SU-DHL-6 (cell line): ENCODE results near the gene SRRM4.

ENCODE experiments used
- H2AFZ ChIP-seq: fragments of 200-600 bp; sonication (generic); 2 replicates; pipeline ENCODE4 v1.6.1; 2014; ENCODE audit warnings: low read depth, mild to moderate bottlenecking, moderate library complexity, mixed read lengths, antibody characterized with exemption, low read length; ENCODE audit not compliant: severe bottlenecking
- H3F3A ChIP-seq: fragments of 200-600 bp; shearing (Covaris generic); 2 replicates; pipeline ENCODE4 v1.6.0; 2016; ENCODE audit warnings: antibody characterized with exemption, mild to moderate bottlenecking; ENCODE audit not compliant: insufficient read depth
- H3K27ac ChIP-seq: fragments of 200-600 bp; sonication (generic); 2 replicates; pipeline ENCODE4 v1.5.1; 2016; ENCODE audit warnings: low read depth, mild to moderate bottlenecking, low read length, moderate library complexity, mixed read lengths
- H3K27me3 ChIP-seq: fragments of 200-600 bp; sonication (generic), shearing (Covaris generic); 2 replicates; pipeline ENCODE4 v1.6.0; 2014; ENCODE audit warnings: mild to moderate bottlenecking, low read length
- H3K36me3 ChIP-seq: fragments of 200-600 bp; sonication (generic); 2 replicates; pipeline ENCODE4 v1.6.1; 2014; ENCODE audit warnings: mild to moderate bottlenecking, low read length, mixed read lengths
- H3K4me2 ChIP-seq: fragments of 300-600, 200-600 bp; shearing (Covaris generic), sonication (generic); 2 replicates; pipeline ENCODE4 v1.6.0; 2014; ENCODE audit warnings: low read length, low read depth, mild to moderate bottlenecking; ENCODE audit not compliant: poor library complexity, severe bottlenecking
- H3K4me3 ChIP-seq: fragments of 200-600 bp; sonication (generic); 2 replicates; pipeline ENCODE4 v1.5.1; 2014; ENCODE audit warnings: antibody characterized with exemption, low read length, mild to moderate bottlenecking, mixed read lengths; ENCODE audit not compliant: insufficient read depth, poor library complexity, severe bottlenecking
- H3K79me2 ChIP-seq: fragments of 200-600 bp; sonication (generic); 2 replicates; pipeline ENCODE4 v1.6.1; 2014; ENCODE audit warnings: mild to moderate bottlenecking, low read length, moderate library complexity; ENCODE audit not compliant: insufficient read depth
- H3K9ac ChIP-seq: fragments of 200-600 bp; sonication (generic); 2 replicates; pipeline ENCODE4 v1.7.0; 2014; ENCODE audit warnings: mild to moderate bottlenecking, low read length
- H3K9me2 ChIP-seq: fragments of 200-600 bp; sonication (generic); replicated peaks from 2 replicates; pipeline ENCODE4 v1.6.1; 2014; ENCODE audit warnings: low read length; ENCODE audit not compliant: insufficient read depth
- H3K9me3 ChIP-seq: fragments of 200-600 bp; sonication (generic); 2 replicates; pipeline ENCODE4 v1.6.1; 2014; ENCODE audit warnings: low read length, mixed read lengths; ENCODE audit not compliant: insufficient read depth
- H4K20me1 ChIP-seq: fragments of 200-600 bp; sonication (generic); 2 replicates; pipeline ENCODE4 v1.6.1; 2014; ENCODE audit warnings: low read depth, mild to moderate bottlenecking, antibody characterized with exemption, low read length, moderate library complexity, mixed read lengths
- CTCF ChIP-seq: fragments of 200-600 bp; sonication (generic); IDR thresholded peaks from one replicate; pipeline ENCODE4 v1.5.1; 2017; ENCODE audit warnings: antibody characterized with exemption, mild to moderate bottlenecking, low read length, moderate library complexity; ENCODE audit not compliant: insufficient read depth, poor library complexity, severe bottlenecking
- EZH2phosphoT487 ChIP-seq: fragments of 200-600 bp; sonication (generic), shearing (Covaris generic); conservative IDR thresholded peaks from 2 replicates; pipeline ENCODE4 v1.6.1; 2018; ENCODE audit warnings: mild to moderate bottlenecking, antibody characterized with exemption, low read length, moderate library complexity, mixed read lengths

The SRRM4 gene

GRCh38 chr12:119177056-119177325 lies 195.7 kb downstream of the SRRM4 start:
- TF ChIP-seq EZH2phosphoT487 = no peak
- TF ChIP-seq CTCF = no peak
- no peaks in the 10 kb centered on the region for H3K9me2 ChIP-seq
- H3K9me3 ChIP-seq = no peaks in the 10 kb centered on the region
- H3K36me3 ChIP-seq = no peaks in the 10 kb centered on the region
- no peak overlapping the region for H3K4me2 ChIP-seq
- H3K9ac ChIP-seq = no peak overlapping the region
- H2AFZ ChIP-seq = no peak overlapping the region
- H3K27me3 ChIP-seq = no peaks in the 10 kb centered on the region
- no peaks in the 10 kb centered on the region for H3K79me2 ChIP-seq
- H3F3A ChIP-seq = no peaks in the 10 kb centered on the region
- H4K20me1 ChIP-seq = no peaks in the 10 kb centered on the region
- H3K27ac ChIP-seq = no peak overlapping the region
- no peak overlapping the region for H3K4me3 ChIP-seq

GRCh38 chr12:119177724-119178380 lies 196.5 kb downstream of the SRRM4 start:
- H4K20me1 ChIP-seq = no peaks in the 10 kb centered on the region
- H3K36me3 ChIP-seq = no peaks in the 10 kb centered on the region
- H3K27me3 ChIP-seq = no peaks in the 10 kb centered on the region
- H3K79me2 ChIP-seq = no peaks in the 10 kb centered on the region
- no peaks in the 10 kb centered on the region for H3F3A ChIP-seq
- H3K9me3 ChIP-seq = no peaks in the 10 kb centered on the region
- H3K27ac ChIP-seq = no peak overlapping the region
- TF ChIP-seq CTCF (no peak), EZH2phosphoT487 (no peak)
- H3K9ac ChIP-seq = no peak overlapping the region
- no peaks in the 10 kb centered on the region for H3K9me2 ChIP-seq
- no peak overlapping the region for H3K4me3 ChIP-seq
- H3K4me2 ChIP-seq = no peak overlapping the region
- no peak overlapping the region for H2AFZ ChIP-seq

- H3F3A ChIP-seq = no peaks in the 10 kb centered on the region
- no peak within 1 kb of the TSS for H2AFZ ChIP-seq
- H3K4me3 ChIP-seq = no peak within 1 kb of the TSS
- no peaks in the 10 kb centered on the region for H3K9me2 ChIP-seq
- H3K79me2 ChIP-seq = no peaks in the 10 kb centered on the region
- no peak within 1 kb of the TSS for H3K9ac ChIP-seq
- no peak within 1 kb of the TSS for H3K27ac ChIP-seq
- no peaks in the 10 kb centered on the region for H3K27me3 ChIP-seq
- no peak within 1 kb of the TSS for H3K4me2 ChIP-seq
- H3K36me3 ChIP-seq = no peaks in the 10 kb centered on the region
- no peaks in the 10 kb centered on the region for H4K20me1 ChIP-seq
- H3K9me3 ChIP-seq = no peaks in the 10 kb centered on the region
- TF ChIP-seq CTCF (no peak), EZH2phosphoT487 (no peak)
Observed at GRCh38 chr12:119178544-119179334, 197.4 kb downstream of the SRRM4 start, which contains the start of gene HSPB8. Gene HSPB8, plus strand, starts transcription at chr12:119178931. Its CDS starts 382 bp downstream, at chr12:119179313.
